Measurements from ENCODE around the gene CTBP2.

Gene CTBP2

GRCh38 chr10:125003146-125003900 is 157.0 kb downstream of the CTBP2 start:
- DNase-seq = peak; percentile 2

- DNase-seq = peak; percentile 1
These were observed 157.8 kb downstream of the CTBP2 start for GRCh38 chr10:125002423-125003145.

GRCh38 chr10:125002047-125002422 is 158.3 kb downstream of the CTBP2 start:
- no peak for DNase-seq

- peak; percentile 2 for DNase-seq
These were observed 158.9 kb downstream of the CTBP2 start for GRCh38 chr10:125001313-125002046.

GRCh38 chr10:125000366-125001312 is 159.7 kb downstream of the CTBP2 start:
- DNase-seq = peak; percentile 2

- peak; percentile 0 for DNase-seq
These were observed 160.7 kb downstream of the CTBP2 start for GRCh38 chr10:124999433-125000365.

GRCh38 chr10:124998624-124999291 is 161.6 kb downstream of the CTBP2 start:
- no peak for DNase-seq

- no peak for DNase-seq
These were observed 162.4 kb downstream of the CTBP2 start for GRCh38 chr10:124997771-124998623.

GRCh38 chr10:124997306-124997705 is 163.1 kb downstream of the CTBP2 start:
- no peak for DNase-seq

GRCh38 chr10:124996854-124997215 is 163.5 kb downstream of the CTBP2 start:
- no peak for DNase-seq

GRCh38 chr10:124996127-124996853 is 164.1 kb downstream of the CTBP2 start:
- DNase-seq = no peak

GRCh38 chr10:124995605-124996004 is 164.8 kb downstream of the CTBP2 start:
- DNase-seq = no peak

GRCh38 chr10:124994573-124995473 is 165.5 kb downstream of the CTBP2 start:
- no peak for DNase-seq

GRCh38 chr10:124993736-124994451 is 166.5 kb downstream of the CTBP2 start:
- DNase-seq = no peak

- no peak for DNase-seq
These were observed 167.0 kb downstream of the CTBP2 start for GRCh38 chr10:124993345-124993708.

GRCh38 chr10:124992462-124993344 is 167.7 kb downstream of the CTBP2 start:
- no peak for DNase-seq

Data from activated gamma-delta T cell treated with Interleukin-2 at 50 U/mL for 16 hours (primary cell).